ENCODE measurements around the gene MSH6. TPM values are rescaled to one million over a fixed set of nuclear protein-coding genes. Genes with fewer than 3 reads are reported as not detected.

Gene MSH6
- total and polyA plus RNA-seq, 9 of the 15 experiments (the other 6 are each of a cell fraction or from before 2014, with no cell fraction given), result 15.3 to 147 (median 80.5) TPM

- H3K27ac ChIP-seq (ENCODE audit: extremely low read depth, low read depth, low read length), result no peak overlapping the region
- H3K79me2 ChIP-seq (ENCODE audit: control insufficient read depth, insufficient read depth, low read length), result no peaks in the 10 kb centered on the region
- H3K4me2 ChIP-seq (ENCODE audit: insufficient read depth, low read length), result no peak overlapping the region
- H3K9me3 ChIP-seq (replicated peaks; ENCODE audit: control insufficient read depth, insufficient read depth, low read depth, low read length), result no peaks in the 10 kb centered on the region
- no peak for FAIRE-seq
- 0% methylated on average over 3 of the region's 3 CpGs for WGBS (ENCODE audit: insufficient coverage, low coverage, missing lambda C conversion rate)
- no peak overlapping the region for H3K4me3 ChIP-seq
- no peak overlapping the region for H3K9ac ChIP-seq (ENCODE audit: insufficient read depth in 1 of 2, low read depth in 2 of 2, low read length in 2 of 2)
- no peaks in the 10 kb centered on the region for H3K4me1 ChIP-seq (replicated peaks in 1 of 2; ENCODE audit: control insufficient read depth in 2 of 2, insufficient read depth in 2 of 2, low read length in 2 of 2)
- no peak for DNase-seq (ENCODE audit: extremely low read depth in 1 of 4, low spot score in 3 of 4)
- H3K9me1 ChIP-seq (ENCODE audit: control insufficient read depth, insufficient read depth, low read length), result no peaks in the 10 kb centered on the region
- in situ Hi-C loops (cut with MboI) (no loop called here), intact Hi-C loops (cut with micrococcal nuclease) (no loop called here)
- no peaks in the 10 kb centered on the region for H3K36me3 ChIP-seq (ENCODE audit: control insufficient read depth, insufficient read depth, low read length)
- ChIA-PET POLR2A (interaction anchor here (1.1 kb wide), 1 partner anchor 10 kb away, joined by 3 read pairs; no protein-coding TSS in a partner anchor), CTCF (ENCODE audit: low intra/inter-chr PET ratio) (no interaction called here)
- H3K27me3 ChIP-seq (ENCODE audit: control insufficient read depth in 2 of 2, insufficient read depth in 2 of 2, low read length in 2 of 2), result peaks cover 11 to 22% of the 10 kb centered on the region in 2 experiments; a peak in 4 of 5 replicates
- no peak for ATAC-seq
- H2AFZ ChIP-seq (ENCODE audit: low read depth, low read length), result no peak overlapping the region
- no peaks in the 10 kb centered on the region for H4K20me1 ChIP-seq (replicated peaks; ENCODE audit: control insufficient read depth, insufficient read depth, low read length)
- BruUV-seq (replicated peaks), result no TSS peak
- TF ChIP-seq HDGF (IDR thresholded peaks at IDR 0.05) (no peak), MBD1 (CRISPR knock-in tag; IDR thresholded peaks at IDR 0.05) (no peak), CLOCK (CRISPR knock-in tag; IDR thresholded peaks at IDR 0.05; ENCODE audit: borderline replicate concordance) (no peak), MXI1 (IDR thresholded peaks at IDR 0.05; ENCODE audit: low read depth, low read length) (no peak), LEF1 (IDR thresholded peaks at IDR 0.05) (no peak), U2AF2 (optimal IDR thresholded peaks at IDR 0.05; ENCODE audit: low read depth, low read length) (no peak), ZBTB1 (CRISPR knock-in tag; IDR thresholded peaks at IDR 0.05; ENCODE audit: borderline replicate concordance, low read depth) (no peak), NRF1 (conservative IDR thresholded peaks at IDR 0.05 in 1 of 2, IDR thresholded peaks at IDR 0.05 in 1 of 2) (no peak), IRF1 (CRISPR knock-in tag; IDR thresholded peaks at IDR 0.05; ENCODE audit: borderline replicate concordance) (no peak), POLR2G (IDR thresholded peaks at IDR 0.05; ENCODE audit: low read depth, low read length) (no peak), STAT6 (CRISPR knock-in tag; IDR thresholded peaks at IDR 0.05) (no peak), ARID3B (CRISPR knock-in tag; IDR thresholded peaks at IDR 0.05; ENCODE audit: borderline replicate concordance) (no peak), SPI1 (IDR thresholded peaks at IDR 0.05; ENCODE audit: borderline replicate concordance, low read depth, low read length) (no peak)
Observed at GRCh38 chr2:47741101-47741500, 41.8 kb upstream of the MSH6 start.
